ENCODE measurements around the gene ADRA2C.

The ADRA2C gene
- total RNA-seq: 0 to 0.48 (median 0) reads per million in 9 experiments

DNA sequence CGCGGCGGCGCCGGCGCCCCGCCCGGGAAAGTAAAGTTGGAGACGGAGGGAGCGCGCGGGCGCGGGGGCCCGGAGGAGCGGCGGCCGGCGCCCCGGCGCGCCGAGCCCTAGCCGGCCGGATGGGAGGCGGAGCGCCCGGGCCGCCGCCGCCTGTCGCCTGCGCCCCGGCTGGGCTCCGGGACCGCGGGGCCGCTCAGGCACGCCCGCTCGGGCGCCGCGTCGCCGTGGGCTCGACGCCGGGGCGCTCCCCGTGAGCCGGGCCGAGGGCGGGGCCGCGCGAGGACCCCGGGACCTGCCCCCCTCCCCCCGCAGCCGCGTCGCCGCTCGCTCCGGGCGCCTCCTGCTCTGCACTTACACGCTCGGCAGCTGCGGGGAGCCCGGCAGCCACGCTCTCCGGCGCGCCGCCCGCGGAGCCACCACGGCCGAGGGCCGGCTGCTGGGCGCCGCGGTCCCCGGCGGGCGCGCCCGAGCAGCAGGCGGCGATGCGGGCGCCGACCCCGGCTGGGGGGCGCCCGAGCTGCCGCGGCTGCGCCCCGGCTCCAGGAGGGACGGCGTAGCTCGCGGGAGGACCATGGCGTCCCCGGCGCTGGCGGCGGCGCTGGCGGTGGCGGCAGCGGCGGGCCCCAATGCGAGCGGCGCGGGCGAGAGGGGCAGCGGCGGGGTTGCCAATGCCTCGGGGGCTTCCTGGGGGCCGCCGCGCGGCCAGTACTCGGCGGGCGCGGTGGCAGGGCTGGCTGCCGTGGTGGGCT, at the start of gene ADRA2C:
ADRA2C (plus strand) TSS at position 350 of the 749 bp plus-strand sequence; CDS start at position 572, 222 bp downstream.
- ATAC-seq (replicated peaks): no peak
- Mint-ChIP-seq H3K9me3 (no peaks in the 10 kb centered on the region), H3K4me3 (peak within 1 kb of the TSS; percentile 53 to 59), H3K27me3 (peaks cover 15 to 69% of the 10 kb centered on the region in 2 donors), H3K4me1 (ENCODE audit: low read depth in 2 of 2) (peaks cover 4 to 6% of the 10 kb centered on the region in 2 donors), H3K36me3 (ENCODE audit: insufficient read depth) (no peaks in the 10 kb centered on the region), H3K27ac (no peak within 1 kb of the TSS)
- no peak for DNase-seq

DNA sequence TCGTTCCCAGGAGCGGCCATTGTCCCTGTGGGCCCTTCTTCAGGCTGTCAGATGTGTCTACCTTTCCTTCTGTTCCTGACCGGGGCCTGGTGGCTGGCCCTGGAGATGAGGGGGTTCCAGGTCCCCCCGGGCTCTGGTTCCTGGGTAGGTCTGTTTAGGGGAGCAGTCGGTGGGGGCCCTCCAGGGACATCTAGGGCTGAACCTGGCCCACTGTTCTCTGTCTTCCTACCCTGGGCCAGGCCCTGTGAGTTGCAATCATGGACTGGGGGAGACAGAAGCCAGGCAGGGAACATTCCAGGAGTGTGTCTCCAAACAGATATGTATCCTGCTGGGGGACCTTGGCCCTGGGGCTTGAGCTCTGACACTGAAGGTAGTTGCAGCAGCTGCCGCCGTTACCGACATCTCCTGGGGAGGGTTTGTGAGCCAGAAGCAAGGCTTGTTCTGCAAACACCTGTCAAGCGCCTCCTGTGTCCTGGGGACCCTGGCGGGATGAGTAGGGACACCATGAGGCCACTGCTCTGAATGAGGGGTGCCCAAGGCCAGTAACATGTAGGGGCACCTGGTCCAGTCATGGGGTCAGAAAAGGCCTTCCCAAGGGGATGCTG, 49.5 kb upstream of the ADRA2C start:
- no peak for ATAC-seq (replicated peaks)
- Mint-ChIP-seq H3K27ac (no peak overlapping the region), H3K9me3 (peaks cover 0 to 4% of the 10 kb centered on the region in 2 donors), H3K27me3 (peaks cover 36 to 44% of the 10 kb centered on the region in 2 donors), H3K4me1 (ENCODE audit: low read depth in 2 of 2) (no peaks in the 10 kb centered on the region), H3K36me3 (ENCODE audit: insufficient read depth) (no peaks in the 10 kb centered on the region), H3K4me3 (no peak overlapping the region)
- no peak for DNase-seq

DNA sequence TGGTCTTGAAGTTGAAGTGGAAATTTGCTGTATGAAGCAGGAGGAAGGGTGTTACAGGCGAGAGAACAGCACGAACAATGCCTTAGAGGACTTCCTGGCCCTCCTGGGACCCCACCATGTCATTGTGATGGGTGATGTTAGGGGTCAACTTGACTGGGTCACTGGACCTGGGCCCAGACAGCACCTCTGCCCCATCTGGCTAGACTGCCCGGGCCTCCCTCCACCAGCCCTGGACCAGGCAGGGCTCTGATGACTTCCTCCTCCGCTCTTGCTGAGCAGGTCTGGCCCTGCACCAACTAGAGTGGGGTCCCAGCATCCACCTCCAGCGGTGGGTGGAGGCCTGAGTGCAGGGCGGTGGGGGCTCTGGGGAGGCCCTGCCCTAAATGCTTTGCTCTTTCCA, 48.9 kb upstream of the ADRA2C start:
- Mint-ChIP-seq H3K4me3 (no peak overlapping the region), H3K36me3 (ENCODE audit: insufficient read depth) (no peaks in the 10 kb centered on the region), H3K27ac (no peak overlapping the region), H3K4me1 (ENCODE audit: low read depth in 2 of 2) (no peaks in the 10 kb centered on the region), H3K9me3 (peaks cover 0 to 4% of the 10 kb centered on the region in 2 donors), H3K27me3 (peaks cover 36 to 47% of the 10 kb centered on the region in 2 donors)
- DNase-seq (no peak), ATAC-seq (replicated peaks) (no peak)

DNA sequence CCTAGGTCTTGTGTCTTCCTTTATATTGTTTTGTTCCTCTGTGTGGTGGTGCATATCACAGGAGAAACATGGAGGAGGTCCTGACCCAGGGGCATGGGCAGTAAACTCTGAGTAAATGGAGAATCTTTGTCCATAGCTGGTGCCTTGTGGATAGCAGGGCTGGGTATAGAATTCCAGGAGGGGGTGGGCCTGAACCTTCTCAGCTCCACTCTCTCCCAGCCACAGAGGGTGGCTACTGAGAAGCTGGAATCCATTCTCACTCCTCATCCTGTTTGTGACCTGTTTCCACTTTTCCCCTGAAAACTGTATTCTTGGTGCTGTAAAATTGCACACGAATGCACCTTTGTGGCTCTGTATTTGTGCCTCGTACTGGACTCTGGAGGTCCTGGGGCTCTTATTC, 47.7 kb upstream of the ADRA2C start:
- Mint-ChIP-seq H3K27ac (no peak overlapping the region), H3K4me1 (ENCODE audit: low read depth in 2 of 2) (no peaks in the 10 kb centered on the region), H3K27me3 (peaks cover 37 to 47% of the 10 kb centered on the region in 2 donors), H3K9me3 (peaks cover 0 to 4% of the 10 kb centered on the region in 2 donors), H3K4me3 (no peak overlapping the region), H3K36me3 (ENCODE audit: insufficient read depth) (no peaks in the 10 kb centered on the region)
- ATAC-seq (replicated peaks) (no peak), DNase-seq (no peak)

DNA sequence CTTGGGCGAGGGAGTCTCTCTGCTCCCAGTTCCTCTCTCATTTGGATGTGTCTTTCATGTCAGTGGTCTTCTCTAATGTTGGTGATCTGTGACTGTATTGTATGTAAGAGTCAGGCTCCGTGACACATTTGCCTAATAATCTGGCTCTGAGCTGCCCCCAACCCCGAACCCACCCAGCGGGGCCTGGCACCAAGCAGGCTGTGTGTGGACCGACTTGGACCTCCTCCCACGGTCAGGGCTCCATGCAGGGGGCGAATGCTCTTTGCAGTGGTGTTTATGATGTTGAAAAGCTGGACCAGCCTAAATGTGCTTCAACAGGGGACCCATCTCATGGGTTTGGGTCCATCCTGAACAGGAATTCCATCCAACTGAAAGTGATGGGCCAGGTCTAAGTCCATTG, 47.0 kb upstream of the ADRA2C start:
- no peaks in the 10 kb centered on the region for H3K36me3 Mint-ChIP-seq (ENCODE audit: insufficient read depth)
- peaks cover 44 to 50% of the 10 kb centered on the region in 2 donors for H3K27me3 Mint-ChIP-seq
- DNase-seq: no peak
- no peak overlapping the region for H3K27ac Mint-ChIP-seq
- H3K9me3 Mint-ChIP-seq: peaks cover 0 to 4% of the 10 kb centered on the region in 2 donors
- no peaks in the 10 kb centered on the region for H3K4me1 Mint-ChIP-seq (ENCODE audit: low read depth in 2 of 2)
- H3K4me3 Mint-ChIP-seq: no peak overlapping the region
- ATAC-seq (replicated peaks): no peak

DNA sequence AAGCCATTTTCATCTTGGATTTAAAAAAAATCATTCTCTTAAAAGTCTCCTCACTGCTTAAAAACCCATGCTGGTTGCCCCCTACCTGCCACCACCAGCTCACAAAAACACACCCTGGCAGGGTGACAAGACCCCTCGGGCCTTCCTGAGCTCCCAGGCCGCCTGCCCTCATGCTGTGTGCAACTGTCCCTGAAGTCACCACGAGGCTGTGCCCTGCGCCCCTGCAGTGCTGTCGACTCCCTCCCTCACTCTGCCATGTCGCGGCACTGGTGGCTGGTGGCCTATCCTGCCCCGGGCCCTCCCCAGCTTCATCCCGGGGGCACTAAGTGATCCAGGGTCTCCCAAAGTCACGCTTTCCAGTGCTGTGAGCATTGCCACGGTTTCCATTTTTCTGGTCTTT, 46.3 kb upstream of the ADRA2C start:
- Mint-ChIP-seq H3K9me3 (peaks cover 0 to 4% of the 10 kb centered on the region in 2 donors), H3K27me3 (peaks cover 51 to 56% of the 10 kb centered on the region in 2 donors), H3K4me1 (ENCODE audit: low read depth in 2 of 2) (peaks cover 0 to 6% of the 10 kb centered on the region in 2 donors), H3K27ac (no peak overlapping the region), H3K4me3 (no peak overlapping the region), H3K36me3 (ENCODE audit: insufficient read depth) (no peaks in the 10 kb centered on the region)
- ATAC-seq (replicated peaks) (no peak), DNase-seq (no peak)

DNA sequence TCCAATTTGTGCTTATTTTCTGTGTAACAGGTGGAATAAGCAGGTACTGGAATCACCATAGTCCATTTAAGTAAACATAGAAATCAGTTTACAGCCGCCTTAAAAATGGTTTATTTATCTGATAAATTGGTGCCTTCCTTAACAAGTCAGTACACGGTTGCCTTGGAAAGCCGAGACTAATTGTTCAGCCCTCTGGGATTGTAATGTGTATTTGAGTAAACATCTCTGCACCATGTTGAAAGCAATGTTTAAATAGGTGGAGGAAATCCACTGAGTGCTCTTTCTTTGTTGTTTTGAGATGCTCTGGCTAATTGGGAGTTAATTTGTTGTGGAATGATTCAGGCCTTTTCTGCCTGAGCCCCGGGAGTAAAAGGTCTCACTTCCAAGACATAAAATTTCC, 45.7 kb upstream of the ADRA2C start:
- Mint-ChIP-seq H3K4me1 (ENCODE audit: low read depth in 2 of 2) (peaks cover 0 to 6% of the 10 kb centered on the region in 2 donors), H3K4me3 (no peak overlapping the region), H3K36me3 (ENCODE audit: insufficient read depth) (no peaks in the 10 kb centered on the region), H3K27me3 (peaks cover 52 to 60% of the 10 kb centered on the region in 2 donors), H3K9me3 (peaks cover 0 to 4% of the 10 kb centered on the region in 2 donors), H3K27ac (no peak overlapping the region)
- DNase-seq (no peak), ATAC-seq (replicated peaks) (no peak)

DNA sequence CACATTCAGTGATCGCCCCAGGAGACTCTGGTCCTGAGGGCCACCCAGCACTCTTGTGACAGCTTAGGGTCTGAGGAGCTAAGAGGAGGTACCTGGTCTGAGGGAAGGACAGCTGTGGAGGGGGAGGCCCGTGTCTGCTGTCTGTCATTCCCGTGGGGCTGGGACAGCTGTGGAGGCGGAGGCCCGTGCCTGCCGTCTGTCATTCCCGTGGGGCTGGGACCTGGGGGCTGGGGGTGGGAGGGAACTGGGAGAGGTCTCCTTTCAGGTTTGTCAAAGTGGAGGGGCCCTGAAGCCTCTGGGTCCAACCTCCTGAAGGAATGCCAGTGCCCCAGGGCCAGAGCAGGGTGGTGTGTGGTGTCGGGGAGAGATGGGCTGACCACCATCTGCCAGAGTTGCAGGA, 45.0 kb upstream of the ADRA2C start:
- Mint-ChIP-seq H3K36me3 (ENCODE audit: insufficient read depth) (no peaks in the 10 kb centered on the region), H3K4me3 (no peak overlapping the region), H3K9me3 (peaks cover 0 to 4% of the 10 kb centered on the region in 2 donors), H3K4me1 (ENCODE audit: low read depth in 2 of 2) (peaks cover 0 to 6% of the 10 kb centered on the region in 2 donors), H3K27ac (no peak overlapping the region), H3K27me3 (peaks cover 52 to 60% of the 10 kb centered on the region in 2 donors)
- DNase-seq (no peak), ATAC-seq (replicated peaks) (no peak)

DNA sequence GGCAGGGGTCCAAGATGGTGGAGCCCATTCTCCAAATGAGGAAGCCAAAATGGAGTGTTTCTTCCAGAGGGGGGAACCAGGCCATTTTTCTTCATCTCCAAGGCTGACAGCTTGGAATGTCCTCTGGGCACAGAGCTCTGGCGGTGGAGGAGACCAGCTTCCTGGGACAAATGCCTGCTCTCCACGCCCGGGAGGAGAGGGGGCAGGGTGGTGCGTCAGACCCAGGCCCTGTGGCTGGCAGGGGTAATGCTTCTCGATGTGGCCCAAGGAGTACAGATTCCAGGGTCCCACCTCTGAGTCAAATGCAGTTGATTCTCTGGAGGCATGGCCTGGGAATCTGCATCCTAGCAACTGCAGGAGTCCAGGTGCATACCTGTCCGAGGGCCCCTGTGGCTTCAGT, 44.6 kb upstream of the ADRA2C start:
- Mint-ChIP-seq H3K9me3 (peaks cover 0 to 4% of the 10 kb centered on the region in 2 donors), H3K27me3 (peaks cover 52 to 60% of the 10 kb centered on the region in 2 donors), H3K4me1 (ENCODE audit: low read depth in 2 of 2) (peaks cover 0 to 6% of the 10 kb centered on the region in 2 donors), H3K36me3 (ENCODE audit: insufficient read depth) (no peaks in the 10 kb centered on the region), H3K4me3 (no peak overlapping the region), H3K27ac (no peak overlapping the region)
- ATAC-seq (replicated peaks) (no peak), DNase-seq (no peak)

DNA sequence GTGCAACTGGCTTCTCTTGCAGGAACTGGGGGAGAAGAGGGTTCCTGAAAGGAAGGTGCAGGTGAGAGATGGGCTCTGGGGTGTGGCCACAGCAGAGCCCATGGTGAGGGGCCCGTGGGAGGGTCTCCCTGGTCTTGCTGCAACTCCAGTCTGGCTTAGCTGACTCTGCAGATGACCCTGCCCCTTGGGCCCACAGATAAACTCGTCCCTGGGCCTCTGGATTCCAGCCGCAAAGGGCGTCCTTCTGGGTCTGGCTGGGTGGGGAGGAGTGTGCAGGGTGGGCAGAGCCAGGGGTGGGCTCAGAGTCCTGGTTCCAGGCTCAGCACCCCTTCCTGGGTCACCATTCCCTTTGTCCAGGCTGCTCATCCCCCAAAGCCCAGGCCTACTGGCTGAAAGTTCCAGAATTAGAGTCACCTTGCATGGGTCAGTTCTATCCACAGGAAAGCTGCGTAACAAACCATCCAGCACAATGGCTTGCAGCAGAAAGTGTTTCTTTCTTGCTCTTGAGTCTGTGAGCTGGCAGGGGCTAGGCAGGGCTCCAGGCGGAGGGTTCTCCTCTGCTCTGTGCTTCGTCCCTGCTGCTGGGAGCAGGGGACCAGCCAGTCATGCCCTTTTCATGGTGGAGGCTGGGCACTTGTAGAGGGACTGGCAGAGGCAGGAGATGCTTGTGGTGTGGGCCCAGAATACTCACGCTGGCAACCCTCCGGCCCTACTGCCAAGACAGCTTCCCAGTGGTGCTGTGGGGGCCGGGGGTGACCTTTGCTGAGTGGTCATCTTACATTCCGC, 43.5 kb upstream of the ADRA2C start:
- peaks cover 0 to 4% of the 10 kb centered on the region in 2 donors for H3K9me3 Mint-ChIP-seq
- no peak overlapping the region for H3K4me3 Mint-ChIP-seq
- H3K4me1 Mint-ChIP-seq (ENCODE audit: low read depth in 2 of 2): peaks cover 0 to 6% of the 10 kb centered on the region in 2 donors
- no peak overlapping the region for H3K27ac Mint-ChIP-seq
- DNase-seq: no peak
- H3K27me3 Mint-ChIP-seq: peaks cover 50 to 57% of the 10 kb centered on the region in 2 donors
- ATAC-seq (replicated peaks): no peak
- no peaks in the 10 kb centered on the region for H3K36me3 Mint-ChIP-seq (ENCODE audit: insufficient read depth)

DNA sequence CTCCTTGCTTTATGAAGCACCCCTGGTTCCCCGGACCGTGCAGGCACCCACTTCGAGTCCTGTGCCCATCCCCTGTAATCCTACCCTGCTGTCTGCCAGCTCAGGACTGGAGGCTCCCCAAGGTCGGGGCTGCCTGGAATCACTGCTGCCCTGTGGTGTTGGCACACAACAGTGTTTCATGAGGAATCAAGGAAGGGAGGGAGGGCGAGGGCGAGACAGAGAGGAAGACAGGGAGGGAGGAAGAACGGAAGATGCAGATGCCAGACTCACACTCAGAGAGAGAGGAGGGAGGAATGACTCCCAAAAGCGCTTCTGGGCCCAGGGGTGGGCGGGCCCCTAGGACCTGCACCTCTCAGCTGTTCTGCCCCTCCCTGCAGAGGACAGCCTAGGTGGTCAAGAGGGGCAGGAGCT, 42.9 kb upstream of the ADRA2C start:
- no peak for ATAC-seq (replicated peaks)
- DNase-seq: no peak
- H3K9me3 Mint-ChIP-seq: peaks cover 0 to 4% of the 10 kb centered on the region in 2 donors
- no peak overlapping the region for H3K27ac Mint-ChIP-seq
- peaks cover 44 to 51% of the 10 kb centered on the region in 2 donors for H3K27me3 Mint-ChIP-seq
- H3K4me3 Mint-ChIP-seq: no peak overlapping the region
- H3K4me1 Mint-ChIP-seq (ENCODE audit: low read depth in 2 of 2): peaks cover 0 to 6% of the 10 kb centered on the region in 2 donors
- no peaks in the 10 kb centered on the region for H3K36me3 Mint-ChIP-seq (ENCODE audit: insufficient read depth)

DNA sequence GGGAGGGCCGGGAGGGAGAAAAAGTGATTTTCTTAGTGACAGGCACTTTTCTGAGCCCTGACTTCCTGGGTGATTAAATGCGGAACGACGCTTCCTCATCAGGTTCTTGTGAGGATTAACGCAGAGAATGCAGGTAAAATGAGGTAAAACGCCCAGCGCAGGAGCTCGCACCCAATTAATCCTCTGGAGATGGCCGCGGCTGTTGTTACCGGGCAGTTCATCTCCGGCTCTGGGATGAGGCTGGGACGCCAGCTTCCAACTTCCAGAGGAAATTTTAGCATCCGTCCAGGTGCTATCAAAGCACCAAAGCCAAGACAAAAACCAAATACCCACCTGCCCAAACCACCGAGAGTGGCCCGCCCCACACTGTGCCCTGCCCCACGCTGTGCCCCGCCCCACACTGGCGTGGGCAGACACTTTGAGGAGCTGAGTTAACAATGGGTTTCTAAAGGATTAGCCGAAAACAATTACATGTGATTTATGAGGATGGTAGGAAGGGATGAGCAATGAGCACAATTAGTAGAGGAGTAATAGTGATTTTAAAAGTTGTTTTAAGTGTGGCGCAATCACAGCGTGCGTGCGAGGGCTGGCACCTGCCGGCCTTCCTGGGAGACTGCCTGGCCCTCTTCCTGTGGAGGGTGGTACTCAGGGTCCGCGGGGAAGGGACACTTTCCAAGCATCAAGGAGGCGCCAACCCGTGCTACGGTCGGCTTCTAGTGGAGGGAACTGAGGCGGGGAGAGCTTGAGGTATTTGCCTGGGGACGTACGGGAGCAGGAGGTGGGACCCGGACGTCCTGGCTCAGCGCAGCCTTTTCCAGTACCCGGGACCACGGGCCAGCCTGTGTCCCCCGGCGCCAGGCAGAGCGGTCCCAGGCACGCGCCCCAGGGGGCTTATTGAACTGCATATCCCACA, 41.6 kb upstream of the ADRA2C start:
- H3K4me3 Mint-ChIP-seq: no peak overlapping the region
- H3K27ac Mint-ChIP-seq: no peak overlapping the region
- ATAC-seq (replicated peaks) (no peak), DNase-seq (no peak)
- peaks cover 0 to 6% of the 10 kb centered on the region in 2 donors for H3K4me1 Mint-ChIP-seq (ENCODE audit: low read depth in 2 of 2)
- H3K9me3 Mint-ChIP-seq: no peaks in the 10 kb centered on the region
- peaks cover 41 to 47% of the 10 kb centered on the region in 2 donors for H3K27me3 Mint-ChIP-seq
- no peaks in the 10 kb centered on the region for H3K36me3 Mint-ChIP-seq (ENCODE audit: insufficient read depth)
